Neural crest cell (in vitro differentiated cells): ENCODE data around the gene THBS3. TPM values are rescaled to one million over a fixed set of nuclear protein-coding genes. Genes with fewer than 3 reads are reported as not detected.

ENCODE experiments used
- DNase-seq: peaks from one replicate; pipeline ENCODE4 v3.0.0; 2021; ENCODE audit warnings: low read depth, mixed read lengths, low spot score
- H3K27ac Mint-ChIP-seq: one replicate; pipeline ENCODE4 v1.8.0; 2021; ENCODE audit warnings: mild to moderate bottlenecking, mixed read lengths; ENCODE audit not compliant: unreplicated experiment
- H3K27me3 Mint-ChIP-seq: 2 replicates; pipeline ENCODE4 v1.8.0; 2021; ENCODE audit warnings: low read depth, mild to moderate bottlenecking, mixed read lengths
- H3K36me3 Mint-ChIP-seq: 2 replicates; pipeline ENCODE4 v1.8.0; 2021; ENCODE audit warnings: low read depth, mild to moderate bottlenecking, mixed read lengths
- H3K4me1 Mint-ChIP-seq: 2 replicates; pipeline ENCODE4 v1.8.0; 2021; ENCODE audit warnings: mixed read lengths
- H3K4me3 Mint-ChIP-seq: one replicate; pipeline ENCODE4 v1.8.0; 2021; ENCODE audit warnings: mild to moderate bottlenecking, mixed read lengths
- H3K9me3 Mint-ChIP-seq: 2 replicates; pipeline ENCODE4 v1.8.0; 2021; ENCODE audit warnings: mixed read lengths
- total RNA-seq: library from RNA; stranded (reverse); gene quantifications from 2 replicates; pipeline ENCODE4 v1.2.1, GENCODE V29; 2021
- TF ChIP-seq, protein P1 (sequence below): fragments of 200-600 bp; sonication (generic); conservative IDR thresholded peaks from 2 replicates; pipeline ENCODE4 v1.5.0; 2021; ENCODE audit warnings: antibody characterized with exemption, mild to moderate bottlenecking

The THBS3 gene
- total RNA-seq, 1 donor from 2014 or later, result 21.4 TPM

DNA sequence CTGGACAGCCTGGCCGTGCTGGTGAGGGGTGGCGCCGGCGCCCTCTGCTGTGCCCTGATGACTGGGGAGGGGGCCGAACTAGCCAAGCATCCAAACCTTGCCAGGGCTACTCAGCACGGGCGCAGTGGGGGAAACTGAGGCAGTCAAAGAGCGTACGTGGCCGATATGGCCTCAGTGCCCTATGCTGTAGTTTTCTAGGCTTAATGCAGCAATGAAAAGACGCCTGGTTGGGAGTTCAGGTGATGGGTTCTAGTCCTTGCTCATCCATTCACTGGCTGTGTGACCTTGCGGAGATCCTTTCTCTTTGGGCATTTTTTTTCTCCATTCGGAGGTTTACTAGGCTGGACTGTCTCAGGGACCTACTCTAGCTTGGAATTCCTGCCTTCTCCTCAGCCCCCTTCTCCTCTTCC is 1.6 kb upstream of the THBS3 start:
- peaks cover 10% of the 10 kb centered on the region for H3K36me3 Mint-ChIP-seq
- H3K4me1 Mint-ChIP-seq, result peaks cover 44% of the 10 kb centered on the region
- H3K9me3 Mint-ChIP-seq, result no peaks in the 10 kb centered on the region
- peak overlapping the region; percentile 95 for H3K27ac Mint-ChIP-seq
- H3K27me3 Mint-ChIP-seq, result peaks cover 44% of the 10 kb centered on the region
- H3K4me3 Mint-ChIP-seq, result peak overlapping the region; percentile 94
- no peak for DNase-seq
- TF ChIP-seq, protein P1, sequence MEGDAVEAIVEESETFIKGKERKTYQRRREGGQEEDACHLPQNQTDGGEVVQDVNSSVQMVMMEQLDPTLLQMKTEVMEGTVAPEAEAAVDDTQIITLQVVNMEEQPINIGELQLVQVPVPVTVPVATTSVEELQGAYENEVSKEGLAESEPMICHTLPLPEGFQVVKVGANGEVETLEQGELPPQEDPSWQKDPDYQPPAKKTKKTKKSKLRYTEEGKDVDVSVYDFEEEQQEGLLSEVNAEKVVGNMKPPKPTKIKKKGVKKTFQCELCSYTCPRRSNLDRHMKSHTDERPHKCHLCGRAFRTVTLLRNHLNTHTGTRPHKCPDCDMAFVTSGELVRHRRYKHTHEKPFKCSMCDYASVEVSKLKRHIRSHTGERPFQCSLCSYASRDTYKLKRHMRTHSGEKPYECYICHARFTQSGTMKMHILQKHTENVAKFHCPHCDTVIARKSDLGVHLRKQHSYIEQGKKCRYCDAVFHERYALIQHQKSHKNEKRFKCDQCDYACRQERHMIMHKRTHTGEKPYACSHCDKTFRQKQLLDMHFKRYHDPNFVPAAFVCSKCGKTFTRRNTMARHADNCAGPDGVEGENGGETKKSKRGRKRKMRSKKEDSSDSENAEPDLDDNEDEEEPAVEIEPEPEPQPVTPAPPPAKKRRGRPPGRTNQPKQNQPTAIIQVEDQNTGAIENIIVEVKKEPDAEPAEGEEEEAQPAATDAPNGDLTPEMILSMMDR, result no peak

DNA sequence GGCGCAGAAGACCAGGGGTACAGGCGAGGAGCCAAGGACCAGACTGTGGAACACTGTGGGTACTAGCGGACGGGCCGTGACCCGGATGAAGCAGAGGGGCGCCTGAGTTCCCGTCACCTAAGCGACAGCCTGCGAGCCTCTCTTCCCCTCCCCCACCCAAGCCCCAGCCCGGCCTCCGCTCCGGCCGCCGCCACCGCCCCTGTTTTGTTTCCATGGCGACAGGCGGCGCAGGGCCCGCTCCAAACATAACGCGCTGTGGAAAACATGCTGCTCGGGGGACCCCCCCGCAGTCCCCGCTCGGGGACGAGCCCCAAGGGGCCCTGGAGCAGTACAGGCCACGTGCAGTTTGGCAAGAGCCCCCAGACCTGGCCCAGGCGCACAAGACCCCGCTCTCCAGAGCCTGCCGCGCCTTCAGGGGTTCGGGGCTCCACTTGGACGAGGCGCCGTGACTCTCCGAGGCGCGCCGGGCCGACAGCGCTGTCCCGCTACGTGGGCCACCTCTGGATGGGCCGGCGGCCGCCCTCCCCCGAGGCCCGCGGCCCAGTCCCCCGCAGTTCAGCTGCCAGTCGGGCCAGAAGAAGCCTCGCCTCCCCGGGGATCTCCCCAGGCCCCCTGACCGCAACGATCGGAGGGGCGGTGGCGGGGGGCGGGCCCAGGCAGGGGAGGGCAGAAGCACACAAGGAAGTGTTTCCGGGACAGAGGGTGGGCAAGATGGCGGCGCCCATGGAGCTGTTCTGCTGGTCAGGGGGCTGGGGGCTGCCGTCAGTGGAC is 1.0 kb upstream of the THBS3 start, which contains the start of gene MTX1:
Gene MTX1 (plus strand): TSS at position 155 of the 771 bp plus-strand sequence. CDS start 110 bp downstream, at position 265.
- TF ChIP-seq, protein P1, result no peak
- Mint-ChIP-seq H3K27me3 (peaks cover 44% of the 10 kb centered on the region), H3K9me3 (no peaks in the 10 kb centered on the region), H3K4me1 (peaks cover 44% of the 10 kb centered on the region), H3K27ac (peak within 1 kb of the TSS; percentile 98), H3K4me3 (peak within 1 kb of the TSS; percentile 94), H3K36me3 (peaks cover 10% of the 10 kb centered on the region)
- peak; percentile 76 for DNase-seq

DNA sequence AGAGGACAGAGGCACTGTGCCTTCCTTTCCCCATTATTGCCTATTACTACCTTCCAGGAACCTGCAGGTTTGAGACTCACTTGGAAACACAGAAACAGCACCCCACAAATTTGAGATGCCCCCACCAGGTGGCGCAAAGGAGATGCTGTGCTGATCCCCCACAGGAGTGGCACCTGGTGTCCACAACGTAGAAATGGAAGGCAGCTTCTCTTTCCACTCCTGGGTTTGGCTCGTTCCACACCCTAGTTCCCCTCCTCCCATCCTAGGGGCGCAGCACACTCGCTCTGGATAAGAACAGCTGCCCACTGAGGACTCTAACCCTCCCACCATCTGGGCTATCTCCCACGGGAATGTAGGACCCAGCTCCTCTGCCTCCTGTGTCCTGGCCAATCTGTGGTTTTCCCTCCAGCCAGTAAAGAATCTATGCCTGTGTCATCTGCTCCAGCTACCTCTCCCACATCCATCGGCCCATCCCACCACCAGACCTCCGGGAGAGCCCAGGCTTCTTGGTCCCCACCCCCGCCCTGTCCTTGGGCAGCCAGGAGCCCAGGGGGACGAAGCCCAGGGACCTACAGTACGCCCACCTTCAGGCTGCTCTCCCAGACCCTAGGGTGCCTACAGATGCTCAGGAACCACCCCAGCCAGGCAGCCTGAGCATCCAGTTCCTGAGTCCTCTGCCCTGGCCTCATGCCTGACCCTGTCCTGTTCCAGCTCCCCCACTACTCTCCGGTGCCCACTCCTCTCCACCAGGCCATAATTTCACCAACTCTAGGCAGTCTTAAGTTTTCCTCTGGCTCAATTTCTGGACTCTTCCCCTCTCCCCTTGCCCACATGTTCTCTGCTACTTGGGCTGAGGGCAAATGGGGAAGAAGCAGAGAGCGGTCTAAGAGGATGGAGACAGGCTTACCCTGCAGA is 549 bp downstream of the THBS3 start:
- TF ChIP-seq, protein P1, result peak; percentile 87
- Mint-ChIP-seq H3K4me3 (peak overlapping the region; percentile 94), H3K4me1 (peaks cover 52% of the 10 kb centered on the region), H3K36me3 (peaks cover 18% of the 10 kb centered on the region), H3K27ac (peak overlapping the region; percentile 98), H3K9me3 (no peaks in the 10 kb centered on the region), H3K27me3 (peaks cover 47% of the 10 kb centered on the region)
- DNase-seq, result peak; percentile 85

DNA sequence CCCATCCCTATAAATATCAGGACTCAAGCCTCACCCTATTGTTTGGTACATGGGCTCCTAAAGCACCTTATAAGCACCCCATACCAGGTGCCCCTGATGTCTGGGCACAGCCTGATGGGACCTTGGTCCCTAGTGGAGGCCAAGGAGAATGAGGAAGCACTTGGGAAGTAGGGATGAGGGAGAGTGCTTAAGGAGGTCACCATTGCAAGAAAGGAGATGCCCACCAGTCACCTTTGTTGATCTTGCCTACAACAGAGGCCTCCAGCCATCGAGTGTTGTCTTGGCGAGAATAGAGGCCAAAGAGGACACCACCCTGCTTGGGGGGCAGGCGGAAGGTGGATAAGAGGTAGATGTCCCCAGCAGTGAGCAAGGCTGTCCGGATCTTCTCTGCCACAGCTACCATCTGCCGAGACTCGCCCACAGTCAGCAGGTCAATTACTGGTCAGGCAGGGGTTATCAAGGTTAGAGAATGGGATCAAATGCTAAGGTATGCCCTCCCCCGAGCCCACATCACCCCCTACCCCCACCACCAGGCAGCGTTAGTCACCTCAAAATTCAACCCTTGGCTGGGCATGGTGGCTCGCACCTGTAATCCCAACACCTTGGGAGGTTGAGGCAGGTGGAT is 1.6 kb downstream of the THBS3 start:
- Mint-ChIP-seq H3K36me3 (peaks cover 24% of the 10 kb centered on the region), H3K27me3 (peaks cover 44% of the 10 kb centered on the region), H3K27ac (peak overlapping the region; percentile 62), H3K9me3 (no peaks in the 10 kb centered on the region), H3K4me3 (peak overlapping the region; percentile 61), H3K4me1 (peaks cover 58% of the 10 kb centered on the region)
- TF ChIP-seq, protein P1, result no peak
- DNase-seq, result no peak

DNA sequence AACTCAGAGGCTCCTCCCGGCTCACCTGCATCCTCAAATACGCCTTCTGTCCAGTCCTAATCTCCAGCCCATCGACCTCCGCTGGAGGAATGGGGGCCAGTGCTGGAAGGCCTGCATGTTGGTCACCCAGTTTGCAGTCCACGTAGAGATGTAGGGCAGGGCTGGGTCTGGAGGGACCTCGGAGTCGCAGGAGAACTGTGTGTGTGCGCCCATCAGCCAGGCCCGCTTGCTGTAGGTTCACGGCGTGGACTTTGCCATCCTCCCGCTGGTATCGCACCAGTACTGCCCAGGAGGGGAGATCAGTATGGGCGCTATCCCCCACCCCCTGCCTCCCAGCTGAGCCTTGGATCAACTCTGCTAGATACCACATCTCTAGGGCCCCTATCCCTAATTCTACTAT is 2.7 kb downstream of the THBS3 start:
- DNase-seq, result no peak
- TF ChIP-seq, protein P1, result no peak
- Mint-ChIP-seq H3K36me3 (peaks cover 26% of the 10 kb centered on the region), H3K4me3 (peak overlapping the region; percentile 61), H3K27ac (no peak overlapping the region), H3K9me3 (no peaks in the 10 kb centered on the region), H3K27me3 (peaks cover 39% of the 10 kb centered on the region), H3K4me1 (peaks cover 57% of the 10 kb centered on the region)
